K562 (cell line): ENCODE results near the gene RRBP1. TPM values are rescaled to one million over a fixed set of nuclear protein-coding genes. Genes with fewer than 3 reads are reported as not detected.

Experiments used
- ATAC-seq: fragments of 200-7000 bp; cut with Tn5 transposase; 3 replicates; pipeline ENCODE4 v1.9.1; 2020; ENCODE audit warnings: moderate library complexity
- BruUV-seq: library from RNA; stranded (reverse); fragments of 400-500 nt; replicated peaks from 2 replicates; lab custom pipeline; 2021; lab: Mats Ljungman, UMichigan
- CTCF ChIA-PET: fragments of 300-600 bp; formaldehyde crosslinking; extraction: SDS; loops from one replicate; lab custom pipeline; 2021; ENCODE audit warnings: low intra/inter-chr PET ratio; lab: Yijun Ruan, JAX
- POLR2A ChIA-PET: fragments of 300-600, 350-650 bp; sonication (Branson Sonifier 250); formaldehyde crosslinking; extraction: SDS; loops from one replicate; lab custom pipeline; 2021; ENCODE audit warnings: antibody characterized with exemption, inconsistent platforms; lab: Yijun Ruan, JAX
- DNase-seq, 4 experiments: peaks; one replicate each; pipeline versions ENCODE4 v3.0.0 to v3.0.0-alpha.2; 2011 to 2018; ENCODE audit warnings: low spot score in 3 of 4, mixed read lengths in 3 of 4; ENCODE audit errors: extremely low read depth in 1 of 4
- FAIRE-seq: peaks from 2 replicates; lab custom pipeline; 2011; peaks lifted over from hg19 to GRCh38; lab: Jason Lieb, UNC
- H2AFZ ChIP-seq: 2 replicates; pipeline ENCODE4 v1.6.0; 2011; ENCODE audit warnings: low read depth, low read length, control low read depth, inconsistent platforms
- H3K27ac ChIP-seq: fragments of 200-600 bp; 3 replicates; pipeline ENCODE4 v1.8.0; 2011; ENCODE audit warnings: low read depth, mild to moderate bottlenecking, control low read depth, inconsistent platforms, low read length, moderate library complexity, mixed read lengths; ENCODE audit errors: extremely low read depth
- H3K27me3 ChIP-seq, 2 experiments: fragments of 300-600 bp in 1 of 2; 2 replicates in 1 of 2; 3 replicates in 1 of 2; pipeline versions ENCODE4 v1.6.0 to v1.8.0; 2011; ENCODE audit warnings: inconsistent platforms in 2 of 2, low read length in 2 of 2, mild to moderate bottlenecking in 1 of 2, mixed read lengths in 1 of 2, moderate library complexity in 1 of 2; ENCODE audit not compliant: control insufficient read depth in 2 of 2, insufficient read depth in 2 of 2
- H3K36me3 ChIP-seq: fragments of 300-600 bp; 3 replicates; pipeline ENCODE4 v1.8.0; 2011; ENCODE audit warnings: mild to moderate bottlenecking, low read length, inconsistent platforms; ENCODE audit not compliant: control insufficient read depth, insufficient read depth
- H3K4me1 ChIP-seq, 2 experiments: fragments of 200-600 bp in 1 of 2; replicated peaks in 1 of 2; 2 replicates in 1 of 2; 3 replicates in 1 of 2; pipeline versions ENCODE4 v1.5.1 to v1.8.0; 2011; ENCODE audit warnings: inconsistent platforms in 2 of 2, low read length in 2 of 2, mild to moderate bottlenecking in 1 of 2, mixed read lengths in 1 of 2, moderate library complexity in 1 of 2; ENCODE audit not compliant: control insufficient read depth in 2 of 2, insufficient read depth in 2 of 2
- H3K4me2 ChIP-seq: 2 replicates; pipeline ENCODE4 v1.6.1; 2011; ENCODE audit warnings: low read length, control low read depth, inconsistent platforms, mixed read lengths; ENCODE audit not compliant: insufficient read depth
- H3K4me3 ChIP-seq: fragments of 200-600 bp; sonication (generic), shearing (Covaris generic); 2 replicates; pipeline ENCODE4 v1.5.1; 2016; ENCODE audit warnings: control low read depth, inconsistent platforms
- H3K79me2 ChIP-seq: fragments of 200-600 bp; 3 replicates; pipeline ENCODE4 v1.8.0; 2011; ENCODE audit warnings: low read length, inconsistent platforms; ENCODE audit not compliant: control insufficient read depth, insufficient read depth
- H3K9ac ChIP-seq, 2 experiments: 2 replicates each; pipeline versions ENCODE4 v1.6.0 to v1.6.1; 2011; ENCODE audit warnings: low read depth in 2 of 2, low read length in 2 of 2, control low read depth in 1 of 2, inconsistent platforms in 1 of 2, mild to moderate bottlenecking in 1 of 2, mixed read lengths in 1 of 2; ENCODE audit not compliant: insufficient read depth in 1 of 2
- H3K9me1 ChIP-seq: one replicate; pipeline ENCODE4 v1.6.0; 2011; ENCODE audit warnings: inconsistent platforms, mild to moderate bottlenecking, low read length, moderate library complexity; ENCODE audit not compliant: control insufficient read depth, insufficient read depth
- H3K9me3 ChIP-seq: replicated peaks from 2 replicates; pipeline ENCODE4 v1.5.1; 2011; ENCODE audit warnings: low read depth, low read length, inconsistent platforms; ENCODE audit not compliant: control insufficient read depth, insufficient read depth
- H4K20me1 ChIP-seq: replicated peaks from 2 replicates; pipeline ENCODE4 v1.6.1; 2011; ENCODE audit warnings: low read length, inconsistent platforms, mixed read lengths; ENCODE audit not compliant: control insufficient read depth, insufficient read depth
- ARID2 ChIP-seq: fragments of 450-650 bp; IDR thresholded peaks from 2 replicates; pipeline ENCODE4 v1.6.1; 2017; ENCODE audit warnings: antibody characterized with exemption, mild to moderate bottlenecking
- HDAC1 ChIP-seq, 2 experiments: fragments of 450-650 bp; IDR thresholded peaks; 2 replicates each; pipeline ENCODE4 v1.6.1; 2016 to 2017; ENCODE audit warnings: inconsistent platforms in 1 of 2, mild to moderate bottlenecking in 1 of 2, moderate library complexity in 1 of 2
- MAFK ChIP-seq: IDR thresholded peaks from 2 replicates; pipeline ENCODE4 v1.6.1; 2011; ENCODE audit warnings: low read length, improper control_type of control experiment
- MIER1 ChIP-seq: fragments of 450-650 bp; IDR thresholded peaks from 2 replicates; pipeline ENCODE4 v1.6.1; 2016; ENCODE audit warnings: antibody characterized with exemption, mild to moderate bottlenecking, low read depth
- NR2C2 ChIP-seq, 2 experiments: fragments of 200-800 bp in 1 of 2; sonication (Bioruptor generic) in 1 of 2; sonication (generic) in 1 of 2; formaldehyde crosslinking in 1 of 2; IDR thresholded peaks; 2 replicates each; pipeline versions ENCODE4 v1.6.1 to v1.8.0; 2016 to 2022; ENCODE audit warnings: mild to moderate bottlenecking in 1 of 2, missing compliant biosample characterization in 1 of 2, missing genetic modification characterization in 1 of 2, missing genetic modification reagents in 1 of 2
- ZBTB34 ChIP-seq: fragments of 250-450 bp; sonication (Bioruptor Pico); IDR thresholded peaks from 2 replicates; pipeline ENCODE4 v1.8.0; 2021; ENCODE audit warnings: mild to moderate bottlenecking, moderate library complexity
- ZNF551 ChIP-seq: fragments of 250-450 bp; sonication (Bioruptor Pico); IDR thresholded peaks from 2 replicates; pipeline ENCODE4 v1.5.0; 2021; ENCODE audit warnings: mild to moderate bottlenecking, moderate library complexity
- WGBS: fragments of 100-300 bp; shearing (Covaris generic); methylation state at CpG from one replicate; pipeline ENCODE4 v1.1.6; 2016; ENCODE audit warnings: low coverage, mixed read lengths; ENCODE audit not compliant: insufficient coverage; ENCODE audit errors: missing lambda C conversion rate; 5-methylcytosine and 5-hydroxymethylcytosine counted together
- in situ Hi-C: fragments of 300-500 bp; cut with MboI; formaldehyde crosslinking; loops from 4 replicates; pipeline ENCODE4 v1.15.0; 2018; ENCODE audit warnings: inconsistent platforms, mixed read lengths
- intact Hi-C: fragments of 100-400 bp; cut with micrococcal nuclease; formaldehyde crosslinking; loops from 2 replicates; pipeline ENCODE4 v1.14.2; 2022
- polyA plus RNA-seq, 8 experiments: library from polyadenylated mRNA; depleted of rRNA in 4 of 8; stranded (reverse) in 5 of 8; unstranded in 3 of 8; fragments of >200 nt; fragmentation: Nextera tagmentation in 2 of 8; fragmentation: Illumina TruSeq in 1 of 8; extraction: Ambion mirVana in 2 of 8; extraction: Trizol in 1 of 8; gene quantifications; 2 replicates each; pipeline versions ENCODE4 v1.2.1 to v1.2.3, GENCODE V29; 2011 to 2014; ENCODE audit warnings: inconsistent platforms in 1 of 8, missing spikeins in 1 of 8
- total RNA-seq, 7 experiments: library from RNA; depleted of rRNA in 6 of 7; stranded (reverse); fragments of >200 nt in 6 of 7; fragmentation: Illumina TruSeq in 2 of 7; extraction: Trizol in 2 of 7; gene quantifications; 2 replicates each; pipeline versions ENCODE4 v1.2.1 to v1.2.3, GENCODE V29; 2011 to 2021; ENCODE audit warnings: low replicate concordance in 1 of 7

RRBP1 gene
- total and polyA plus RNA-seq, 9 of the 15 experiments (the other 6 are each of a cell fraction or from before 2014, with no cell fraction given), result 0.84 to 32.0 (median 17.6) TPM

- TF ChIP-seq ZBTB34, result no peak
- TF ChIP-seq HDAC1 (IDR thresholded peaks at IDR 0.05), result no peak
- no peak for TF ChIP-seq NR2C2 (CRISPR knock-in tag; IDR thresholded peaks at IDR 0.05)
- TF ChIP-seq NR2C2 (tag; IDR thresholded peaks at IDR 0.05), result no peak
- no peak for TF ChIP-seq ZNF551
Observed at GRCh38 chr20:17665756-17666155, 16.3 kb downstream of the RRBP1 start (continued).

DNA sequence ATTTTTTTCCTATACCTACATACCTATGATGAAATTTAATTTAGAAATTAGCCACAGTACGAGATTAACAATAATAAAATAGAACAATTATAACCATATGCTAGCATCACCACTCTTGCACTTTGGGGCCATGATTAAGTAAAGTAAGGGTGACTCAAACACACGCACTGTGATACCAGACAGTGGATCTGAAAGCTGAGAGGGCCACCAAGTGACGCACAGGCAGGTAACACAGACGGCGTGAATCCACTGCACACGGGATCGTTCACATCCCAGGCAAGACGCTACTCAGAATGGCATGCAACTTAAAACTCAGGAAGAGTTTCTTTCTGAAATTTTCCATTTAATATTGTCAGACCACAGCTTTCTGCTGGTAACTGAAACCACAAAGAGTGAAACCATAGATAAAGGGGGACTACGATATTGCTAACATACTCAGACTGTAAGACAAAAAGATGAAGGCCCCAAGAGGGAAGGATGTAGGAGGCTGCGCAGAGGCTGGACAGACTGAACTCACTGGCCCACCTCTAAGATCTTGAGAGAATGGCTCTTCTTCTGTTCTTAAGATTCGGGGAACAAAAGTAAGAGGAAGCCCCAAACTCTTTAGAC, 17.9 kb downstream of the RRBP1 start:
- no peak overlapping the region for H3K4me3 ChIP-seq
- H3K79me2 ChIP-seq, result peaks cover 39% of the 10 kb centered on the region
- FAIRE-seq (no peak), DNase-seq (no peak), ATAC-seq (peak; percentile 48; the same call in 2 of the 3 replicates)
- H3K4me1 ChIP-seq, result no peaks in the 10 kb centered on the region; a peak in 3 of 5 replicates
- no peak overlapping the region for H3K27ac ChIP-seq
- H3K36me3 ChIP-seq, result peaks cover 8% of the 10 kb centered on the region; the same call in 1 of the 3 replicates
- in situ Hi-C loops, result no loop called here
- H3K9me3 ChIP-seq, result no peaks in the 10 kb centered on the region
- no peak overlapping the region for H3K9ac ChIP-seq
- H3K27me3 ChIP-seq, result no peaks in the 10 kb centered on the region
- H3K9me1 ChIP-seq, result no peaks in the 10 kb centered on the region
- H4K20me1 ChIP-seq, result 0 out of 2 replicates have a peak, but pooled peaks cover 2% of the 10 kb centered on the region
- intact Hi-C loops, result no loop called here
- ChIA-PET CTCF (no interaction called here), POLR2A (interaction anchor here (1.5 kb wide), 1 partner anchor 17 kb away, joined by 3 read pairs; no protein-coding TSS in a partner anchor)
- WGBS, result 70% methylated on average over 11 of the region's 11 CpGs
- H3K4me2 ChIP-seq, result no peak overlapping the region
- no TSS peak for BruUV-seq
- H2AFZ ChIP-seq, result no peak overlapping the region
- TF ChIP-seq MIER1, result no peak
- TF ChIP-seq ARID2, result no peak
- no peak for TF ChIP-seq MAFK
